ENCODE data around the gene NME1.
"Not testable (repeated sequence)": the region's sequence is repeated elsewhere in the genome, so short reads cannot be mapped to it uniquely, and the experiment has no call there.

NME1 gene

GRCh38 chr17:51165680-51166197, 12.4 kb downstream of the NME1 start:
- no peak for DNase-seq (ENCODE audit: low read depth)
- H3K4me3 ChIP-seq (ENCODE audit: low read length) = peak overlapping the region; percentile 76
- no peak for TF ChIP-seq CTCF (conservative IDR thresholded peaks at IDR 0.05; ENCODE audit: low read depth, low read length)

GRCh38 chr17:51166198-51166986, 13.0 kb downstream of the NME1 start, which contains the start of gene NME2:
NME2 (plus strand) TSS chr17:51166411; CDS start chr17:51166831, 420 bp downstream.
- peak within 1 kb of the TSS; percentile 76 for H3K4me3 ChIP-seq (ENCODE audit: low read length)
- no peak for TF ChIP-seq CTCF (conservative IDR thresholded peaks at IDR 0.05; ENCODE audit: low read depth, low read length)

GRCh38 chr17:51166987-51167931, 13.9 kb downstream of the NME1 start:
- peak; percentile 75 for TF ChIP-seq CTCF (conservative IDR thresholded peaks at IDR 0.05; ENCODE audit: low read depth, low read length)
- no peak for DNase-seq (ENCODE audit: low read depth)
- H3K4me3 ChIP-seq (ENCODE audit: low read length) = peak overlapping the region; percentile 76

More at GRCh38 chr17:51166198-51166986, 13.0 kb downstream of the NME1 start, which contains the start of gene NME2:
- peak; percentile 41 for DNase-seq (ENCODE audit: low read depth)

- no peak for TF ChIP-seq CTCF (conservative IDR thresholded peaks at IDR 0.05; ENCODE audit: low read depth, low read length)
- DNase-seq (ENCODE audit: low read depth) = no peak
- no peak overlapping the region for H3K4me3 ChIP-seq (ENCODE audit: low read length)
Observed at GRCh38 chr17:51169340-51169739, 16.0 kb downstream of the NME1 start.

GRCh38 chr17:51170736-51171135, 17.4 kb downstream of the NME1 start:
- DNase-seq (ENCODE audit: low read depth) = no peak
- no peak for TF ChIP-seq CTCF (conservative IDR thresholded peaks at IDR 0.05; ENCODE audit: low read depth, low read length)
- no peak overlapping the region for H3K4me3 ChIP-seq (ENCODE audit: low read length)

- not testable (repeated sequence) for DNase-seq (ENCODE audit: low read depth); H3K4me3 ChIP-seq (ENCODE audit: low read length)
Observed at GRCh38 chr17:51172030-51172429, 18.7 kb downstream of the NME1 start.

- TF ChIP-seq CTCF (conservative IDR thresholded peaks at IDR 0.05; ENCODE audit: low read depth, low read length) = no peak
- no peak for DNase-seq (ENCODE audit: low read depth)
- H3K4me3 ChIP-seq (ENCODE audit: low read length) = no peak overlapping the region
Observed at GRCh38 chr17:51180486-51180885, 27.1 kb downstream of the NME1 start.
